HG02840 (cell line): Measurements from ENCODE around the gene PPARGC1A.

ENCODE experiments used
- ATAC-seq: cut with Tn5 transposase; IDR thresholded peaks from one replicate; pipeline ENCODE4 v1.9.1; 2021; ENCODE audit warnings: mild to moderate bottlenecking, moderate library complexity, moderate number of reproducible peaks; ENCODE audit not compliant: unreplicated experiment, low FRiP score

The PPARGC1A gene

GRCh38 chr4:23853986-23854660, 35.7 kb downstream of the PPARGC1A start:
- no peak for ATAC-seq

DNA sequence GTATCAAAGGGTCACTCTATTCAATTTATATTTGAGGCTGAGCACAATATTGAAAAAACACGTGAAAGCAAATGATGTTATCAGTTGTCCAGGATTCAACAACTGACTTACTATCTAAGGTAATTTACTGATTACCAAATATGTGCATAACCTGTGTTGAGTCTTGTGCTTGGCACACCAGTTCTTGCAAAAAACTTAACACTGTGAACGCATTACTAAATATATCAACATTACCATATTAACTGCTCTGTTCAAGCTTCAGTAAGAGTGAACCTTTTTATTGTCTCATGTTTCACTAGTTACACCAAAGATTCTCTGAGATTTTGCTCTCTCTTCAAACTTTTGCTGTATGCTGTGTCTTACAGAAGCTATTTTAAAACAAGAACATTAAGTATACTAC, 38.4 kb downstream of the PPARGC1A start:
- ATAC-seq: no peak

GRCh38 chr4:23847158-23847557, 42.7 kb downstream of the PPARGC1A start:
- no peak for ATAC-seq

GRCh38 chr4:23844961-23845360, 44.9 kb downstream of the PPARGC1A start:
- ATAC-seq: no peak

GRCh38 chr4:23839279-23839678, 50.6 kb downstream of the PPARGC1A start:
- ATAC-seq: no peak

GRCh38 chr4:23838607-23839006, 51.2 kb downstream of the PPARGC1A start:
- no peak for ATAC-seq

GRCh38 chr4:23838131-23838530, 51.7 kb downstream of the PPARGC1A start:
- no peak for ATAC-seq

DNA sequence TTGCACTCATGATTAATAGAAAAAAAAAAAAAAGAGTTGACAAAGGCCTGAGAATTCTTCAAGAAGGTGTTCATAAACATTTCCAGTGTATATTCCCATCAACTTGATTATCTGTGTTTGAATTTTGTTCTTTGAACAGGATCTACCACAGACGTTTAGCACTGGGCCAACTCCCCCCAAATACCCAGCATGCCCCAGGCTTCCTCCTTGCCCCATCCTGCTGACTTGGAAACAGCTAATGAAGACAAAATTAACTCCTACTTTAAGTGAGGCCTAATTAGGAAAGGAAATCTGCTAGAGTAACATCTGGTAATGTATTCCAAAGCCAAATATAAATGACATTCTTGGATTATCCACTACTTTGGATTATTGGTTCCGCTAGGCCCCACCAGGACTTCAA, 52.5 kb downstream of the PPARGC1A start:
- ATAC-seq: no peak

GRCh38 chr4:23835774-23836478, 53.9 kb downstream of the PPARGC1A start:
- no peak for ATAC-seq

DNA sequence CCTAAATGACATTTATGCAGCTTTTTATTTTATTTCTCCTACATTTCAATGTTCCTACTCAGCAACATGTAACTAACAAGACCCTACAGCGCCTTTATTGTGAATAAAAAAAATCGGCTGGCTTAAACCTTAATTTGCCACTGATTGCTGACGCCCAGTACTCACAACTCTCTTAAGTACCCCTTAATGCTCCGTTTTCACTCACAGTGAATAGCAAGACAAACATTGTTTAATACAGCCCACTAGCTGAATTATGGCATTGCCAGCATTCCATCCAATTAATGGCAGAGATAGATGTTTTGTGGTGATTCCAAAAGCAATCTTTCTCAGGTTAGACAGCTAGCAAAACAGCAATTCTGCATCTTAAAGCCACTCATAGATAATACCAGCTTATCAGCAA, 61.1 kb downstream of the PPARGC1A start:
- ATAC-seq: no peak

- ATAC-seq: no peak
Observed at GRCh38 chr4:23828020-23828715, 61.7 kb downstream of the PPARGC1A start.

DNA sequence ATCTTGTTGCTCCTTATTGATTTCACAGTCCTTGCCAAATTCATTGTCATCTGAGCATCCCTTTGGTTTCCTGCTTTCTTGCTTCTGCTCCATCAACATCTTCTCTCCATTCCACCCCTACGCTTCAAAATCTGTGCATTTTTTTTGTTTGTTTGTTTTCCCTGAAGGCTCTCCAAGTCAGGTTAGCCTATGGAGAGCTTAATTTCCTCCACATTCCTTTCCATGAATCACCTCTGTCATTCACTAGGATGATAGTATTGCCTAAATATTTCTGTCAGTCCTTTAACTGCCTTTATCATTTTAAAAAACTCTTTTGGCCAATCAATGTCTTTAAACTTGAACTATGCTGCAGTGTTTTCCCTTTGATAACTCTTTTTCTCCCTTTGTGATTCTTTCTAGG, 67.7 kb downstream of the PPARGC1A start:
- ATAC-seq: no peak

GRCh38 chr4:23819041-23819511, 70.8 kb downstream of the PPARGC1A start:
- no peak for ATAC-seq

DNA sequence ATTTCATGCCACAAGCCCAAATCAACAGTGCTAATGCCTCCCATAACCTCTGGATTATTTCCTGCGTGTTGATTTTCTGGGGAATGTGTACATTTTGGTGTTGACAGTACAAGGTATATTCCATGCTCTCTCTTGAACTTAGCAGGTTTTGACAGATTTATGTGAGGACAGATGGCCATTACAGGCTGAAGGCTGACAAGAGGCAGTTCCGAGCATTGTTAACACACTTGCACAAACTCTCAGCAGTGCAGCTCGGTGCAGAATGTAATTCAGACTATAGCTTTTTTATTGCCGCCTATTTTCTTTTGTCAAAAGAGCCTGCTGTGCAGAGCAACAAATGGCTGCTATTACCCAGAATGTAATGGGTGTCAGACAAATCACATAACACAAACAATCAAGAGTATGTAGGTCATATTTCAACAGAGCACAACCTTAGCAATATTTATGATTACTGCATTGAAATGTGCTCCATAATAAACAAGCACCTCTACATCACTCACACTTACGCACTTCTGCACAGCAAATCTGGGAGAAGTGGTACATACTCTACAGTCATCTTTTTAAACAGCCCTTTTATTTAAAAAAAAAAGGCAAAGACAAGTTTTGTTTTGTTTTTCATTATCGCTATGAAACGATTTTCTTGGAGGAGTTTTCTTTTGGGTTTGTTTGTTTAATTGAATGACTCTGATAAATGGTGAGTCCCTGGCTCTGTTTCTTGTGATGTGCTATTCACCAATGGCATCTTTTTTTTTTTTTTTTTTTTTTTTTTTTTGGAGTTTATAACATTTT, 71.6 kb downstream of the PPARGC1A start:
- no peak for ATAC-seq

- ATAC-seq: no peak
Observed at GRCh38 chr4:23814996-23815660, 74.7 kb downstream of the PPARGC1A start.

- ATAC-seq: no peak
Observed at GRCh38 chr4:23814587-23814986, 75.3 kb downstream of the PPARGC1A start.

GRCh38 chr4:23811161-23811560, 78.7 kb downstream of the PPARGC1A start:
- no peak for ATAC-seq

DNA sequence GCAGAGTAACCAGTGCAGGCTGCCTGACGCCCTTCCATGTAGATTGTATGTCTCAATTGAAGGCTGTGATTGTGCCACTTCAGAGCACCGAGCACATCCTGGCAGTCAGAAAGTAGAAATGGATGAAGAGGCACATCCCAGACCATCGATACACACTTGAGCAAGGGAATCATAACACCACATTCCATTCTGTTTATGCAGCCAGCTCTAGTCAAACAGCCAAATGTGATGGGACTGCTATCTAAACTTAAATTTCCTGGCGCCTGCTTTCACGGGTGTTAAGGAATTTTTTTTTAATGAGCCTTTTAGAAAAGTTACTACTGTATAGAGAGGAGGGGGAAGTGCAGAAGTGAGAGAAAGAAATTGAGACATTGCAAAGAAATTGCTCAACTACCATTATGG, 84.4 kb downstream of the PPARGC1A start:
- no peak for ATAC-seq

DNA sequence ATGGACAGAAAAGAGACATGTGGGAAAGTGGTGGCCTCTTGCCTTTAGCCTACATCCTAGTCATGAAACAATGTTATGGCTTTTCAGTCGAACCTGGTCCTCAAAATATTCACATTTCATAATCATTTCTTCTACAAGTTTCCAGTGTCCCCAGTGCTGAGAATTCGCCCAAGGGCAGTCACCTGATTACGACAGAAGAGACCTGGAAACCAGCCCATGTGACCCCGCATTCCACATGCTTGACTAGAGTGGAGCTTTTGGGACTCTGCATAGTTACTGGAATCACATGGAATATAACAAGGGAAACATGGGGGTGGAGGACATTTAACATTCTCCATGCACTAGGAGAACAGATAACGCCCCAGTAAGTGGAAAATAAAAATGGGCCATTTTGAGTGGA, 100.1 kb downstream of the PPARGC1A start:
- no peak for ATAC-seq

DNA sequence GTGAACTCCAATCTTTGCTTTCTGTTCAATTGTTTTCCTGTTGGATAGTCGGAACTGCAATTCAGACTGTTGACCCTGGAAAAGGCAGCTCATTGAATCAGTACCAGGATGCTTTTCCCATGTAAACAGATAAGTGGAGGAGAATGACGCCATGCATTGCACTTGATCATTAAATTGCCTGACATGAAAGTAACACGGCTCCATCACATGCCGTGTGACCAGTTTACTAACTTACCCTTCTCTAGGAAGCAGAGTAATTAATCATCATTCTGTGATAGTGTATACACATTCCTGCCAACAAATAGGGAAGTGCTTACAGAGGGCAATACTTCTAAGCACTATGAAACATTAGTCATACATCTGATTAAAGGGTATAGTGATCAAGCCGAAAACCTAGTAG, 101.4 kb downstream of the PPARGC1A start:
- ATAC-seq: no peak
